Measurements from ENCODE around the gene USP40. TPM values are rescaled to one million over a fixed set of nuclear protein-coding genes. Genes with fewer than 3 reads are reported as not detected.

The USP40 gene
- total RNA-seq, 2 experiments from 2014 or later, result 0.51 to 1.7 TPM

GRCh38 chr2:233474308-233475160 lies 92.0 kb downstream of the USP40 start:
- H3K4me1 ChIP-seq (ENCODE audit: insufficient read depth, low read length, poor library complexity, severe bottlenecking), result no peaks in the 10 kb centered on the region
- no peaks in the 10 kb centered on the region for H3K79me2 ChIP-seq (ENCODE audit: insufficient read depth, low read depth, low read length)
- H3K27ac ChIP-seq (ENCODE audit: low read depth, low read length, poor library complexity, severe bottlenecking), result no peak overlapping the region
- no peak for TF ChIP-seq CTCF (conservative IDR thresholded peaks at IDR 0.05; ENCODE audit: low read length)
- no peak for TF ChIP-seq EZH2phosphoT487 (IDR thresholded peaks at IDR 0.05; ENCODE audit: borderline replicate concordance, low read depth, low read length)
- H3K9me2 ChIP-seq (ENCODE audit: insufficient read depth, low read length), result no peaks in the 10 kb centered on the region
- DNase-seq (ENCODE audit: low spot score), result no peak
- POLR2A ChIA-PET, result no interaction called here
- H3K4me2 ChIP-seq (ENCODE audit: low read length), result no peak overlapping the region
- no peaks in the 10 kb centered on the region for H3K9me3 ChIP-seq (ENCODE audit: low read length)
- CTCF ChIA-PET (ENCODE audit: unreplicated experiment), result no interaction called here
- BruUV-seq (replicated peaks), result no TSS peak
- no peak overlapping the region for H2AFZ ChIP-seq (ENCODE audit: low read length)
- peaks cover 14% of the 10 kb centered on the region; the same call in 1 of the 2 replicates for H3K36me3 ChIP-seq (ENCODE audit: insufficient read depth, low read length)
- no peaks in the 10 kb centered on the region for H4K20me1 ChIP-seq (ENCODE audit: insufficient read depth, low read length)
- H3K4me3 ChIP-seq (ENCODE audit: low read depth, low read length, poor library complexity, severe bottlenecking), result no peak overlapping the region
- intact Hi-C loops (cut with micrococcal nuclease; ENCODE audit: unreplicated experiment), result no loop called here

- H4K20me1 ChIP-seq (ENCODE audit: insufficient read depth, low read length), result no peaks in the 10 kb centered on the region
- POLR2A ChIA-PET, result no interaction called here
- intact Hi-C loops (cut with micrococcal nuclease; ENCODE audit: unreplicated experiment), result no loop called here
- H3K79me2 ChIP-seq (ENCODE audit: insufficient read depth, low read depth, low read length), result no peaks in the 10 kb centered on the region
- BruUV-seq (replicated peaks), result no TSS peak
- no peak overlapping the region for H2AFZ ChIP-seq (ENCODE audit: low read length)
- H3K9me2 ChIP-seq (ENCODE audit: insufficient read depth, low read length), result no peaks in the 10 kb centered on the region
- TF ChIP-seq EZH2phosphoT487 (IDR thresholded peaks at IDR 0.05; ENCODE audit: borderline replicate concordance, low read depth, low read length) (no peak), CTCF (conservative IDR thresholded peaks at IDR 0.05; ENCODE audit: low read length) (no peak)
- no peak overlapping the region for H3K4me3 ChIP-seq (ENCODE audit: low read depth, low read length, poor library complexity, severe bottlenecking)
- CTCF ChIA-PET (ENCODE audit: unreplicated experiment), result no interaction called here
- H3K27ac ChIP-seq (ENCODE audit: low read depth, low read length, poor library complexity, severe bottlenecking), result no peak overlapping the region
- no peak overlapping the region for H3K4me2 ChIP-seq (ENCODE audit: low read length)
- no peaks in the 10 kb centered on the region for H3K9me3 ChIP-seq (ENCODE audit: low read length)
- H3K36me3 ChIP-seq (ENCODE audit: insufficient read depth, low read length), result peaks cover 21% of the 10 kb centered on the region; the same call in 1 of the 2 replicates
- DNase-seq (ENCODE audit: low spot score), result no peak
- H3K4me1 ChIP-seq (ENCODE audit: insufficient read depth, low read length, poor library complexity, severe bottlenecking), result no peaks in the 10 kb centered on the region
Observed at GRCh38 chr2:233473878-233474277, 92.7 kb downstream of the USP40 start.

- Histone ChIP-seq H3K4me2 (ENCODE audit: low read length) (no peak overlapping the region), H3K9me2 (ENCODE audit: insufficient read depth, low read length) (no peaks in the 10 kb centered on the region), H3K27ac (ENCODE audit: low read depth, low read length, poor library complexity, severe bottlenecking) (no peak overlapping the region), H3K4me1 (ENCODE audit: insufficient read depth, low read length, poor library complexity, severe bottlenecking) (no peaks in the 10 kb centered on the region), H3K79me2 (ENCODE audit: insufficient read depth, low read depth, low read length) (no peaks in the 10 kb centered on the region), H3K36me3 (ENCODE audit: insufficient read depth, low read length) (peaks cover 26% of the 10 kb centered on the region; the same call in 1 of the 2 replicates), H3K9me3 (ENCODE audit: low read length) (no peaks in the 10 kb centered on the region), H4K20me1 (ENCODE audit: insufficient read depth, low read length) (no peaks in the 10 kb centered on the region), H2AFZ (ENCODE audit: low read length) (no peak overlapping the region), H3K4me3 (ENCODE audit: low read depth, low read length, poor library complexity, severe bottlenecking) (no peak overlapping the region)
- DNase-seq (ENCODE audit: low spot score), result no peak
- ChIA-PET CTCF (ENCODE audit: unreplicated experiment) (no interaction called here), POLR2A (no interaction called here)
- TF ChIP-seq CTCF (conservative IDR thresholded peaks at IDR 0.05; ENCODE audit: low read length) (no peak), EZH2phosphoT487 (IDR thresholded peaks at IDR 0.05; ENCODE audit: borderline replicate concordance, low read depth, low read length) (no peak)
- intact Hi-C loops (cut with micrococcal nuclease; ENCODE audit: unreplicated experiment), result no loop called here
- BruUV-seq (replicated peaks), result no TSS peak
Observed at GRCh38 chr2:233473386-233473791, 93.2 kb downstream of the USP40 start.
